GM23338 (cell line): ENCODE data around the gene WNT8A. TPM values are rescaled to one million over a fixed set of nuclear protein-coding genes. Genes with fewer than 3 reads are reported as not detected.

Experiments used
- ATAC-seq: fragments of 200-7000 bp; cut with Tn5 transposase; 3 replicates; pipeline ENCODE4 v1.9.1; 2020
- DNase-seq: peaks from one replicate; pipeline ENCODE4 v3.0.0-alpha.2; 2015; ENCODE audit warnings: low spot score
- H2AFZ ChIP-seq: fragments of 200-600 bp; sonication (generic); 2 replicates; pipeline ENCODE4 v1.8.0; 2016; ENCODE audit warnings: antibody characterized with exemption, mild to moderate bottlenecking, moderate library complexity
- H3F3A ChIP-seq: fragments of 200-600 bp; sonication (generic); replicated peaks from 2 replicates; pipeline ENCODE4 v1.8.0; 2017; ENCODE audit warnings: antibody characterized with exemption, mixed run types, low read depth
- H3K27ac ChIP-seq: fragments of 200-600 bp; sonication (generic); 2 replicates; pipeline ENCODE4 v1.6.1; 2016; ENCODE audit warnings: low read depth
- H3K27me3 ChIP-seq: fragments of 200-600 bp; sonication (generic); 2 replicates; pipeline ENCODE4 v1.8.0; 2016; ENCODE audit warnings: mild to moderate bottlenecking, mixed run types, moderate library complexity; ENCODE audit not compliant: insufficient read depth
- H3K36me3 ChIP-seq: fragments of 200-600 bp; sonication (generic); 2 replicates; pipeline ENCODE4 v1.8.0; 2016; ENCODE audit warnings: mild to moderate bottlenecking; ENCODE audit not compliant: insufficient read depth
- H3K4me1 ChIP-seq: fragments of 200-600 bp; sonication (generic); 2 replicates; pipeline ENCODE4 v1.8.0; 2016; ENCODE audit warnings: mild to moderate bottlenecking, moderate library complexity; ENCODE audit not compliant: insufficient read depth
- H3K4me2 ChIP-seq: fragments of 200-600 bp; sonication (generic); 2 replicates; pipeline ENCODE4 v1.7.1; 2017; ENCODE audit warnings: mixed run types
- H3K4me3 ChIP-seq: fragments of 200-600 bp; sonication (generic); 2 replicates; pipeline ENCODE4 v1.6.1; 2016; ENCODE audit warnings: mixed run types
- H3K79me2 ChIP-seq: fragments of 200-600 bp; sonication (generic); replicated peaks from 2 replicates; pipeline ENCODE4 v1.8.0; 2017; ENCODE audit warnings: mild to moderate bottlenecking; ENCODE audit not compliant: insufficient read depth
- H3K9me2 ChIP-seq: fragments of 200-600 bp; sonication (generic); 2 replicates; pipeline ENCODE4 v1.8.0; 2017; ENCODE audit not compliant: insufficient read depth
- H4K20me1 ChIP-seq: fragments of 200-600 bp; sonication (generic); replicated peaks from 2 replicates; pipeline ENCODE4 v1.8.0; 2017; ENCODE audit warnings: mild to moderate bottlenecking; ENCODE audit not compliant: insufficient read depth
- H3K27ac Mint-ChIP-seq: 2 replicates; pipeline ENCODE4 v1.8.0; 2020; ENCODE audit warnings: inconsistent platforms, mild to moderate bottlenecking, moderate library complexity, mixed read lengths
- H3K27me3 Mint-ChIP-seq: 3 replicates; pipeline ENCODE4 v1.8.0; 2022; ENCODE audit warnings: low read depth, mild to moderate bottlenecking, moderate library complexity, mixed read lengths, inconsistent platforms; ENCODE audit not compliant: insufficient read depth, poor library complexity
- H3K36me3 Mint-ChIP-seq: 3 replicates; pipeline ENCODE4 v1.8.0; 2021; ENCODE audit warnings: low read depth, mild to moderate bottlenecking, inconsistent platforms, moderate library complexity, mixed read lengths
- H3K4me1 Mint-ChIP-seq: 3 replicates; pipeline ENCODE4 v1.8.0; 2020; ENCODE audit warnings: mild to moderate bottlenecking, inconsistent platforms, mixed read lengths
- H3K4me3 Mint-ChIP-seq: 3 replicates; pipeline ENCODE4 v1.8.0; 2021; ENCODE audit warnings: moderate library complexity, mild to moderate bottlenecking, inconsistent platforms, mixed read lengths
- H3K9me3 Mint-ChIP-seq: 3 replicates; pipeline ENCODE4 v1.8.0; 2020; ENCODE audit warnings: moderate library complexity, mild to moderate bottlenecking, inconsistent platforms, mixed read lengths
- CREB1 ChIP-seq: fragments of 250-450 bp; sonication (Bioruptor Pico); IDR thresholded peaks from 2 replicates; pipeline ENCODE4 v1.5.0; 2020; ENCODE audit warnings: low read depth, mild to moderate bottlenecking, moderate library complexity
- CTCF ChIP-seq, 2 experiments: fragments of 200-600 bp in 1 of 2; sonication (generic) in 1 of 2; conservative IDR thresholded peaks; 2 replicates each; pipeline versions ENCODE4 v1.5.1 to v1.6.1; 2016 to 2017; ENCODE audit warnings: antibody characterized with exemption in 2 of 2, low read depth in 2 of 2, mild to moderate bottlenecking in 2 of 2, moderate library complexity in 1 of 2
- EZH2 ChIP-seq: fragments of 200-600 bp; sonication (generic); IDR thresholded peaks from one replicate; pipeline ENCODE4 v1.8.0; 2017; ENCODE audit warnings: antibody characterized with exemption, mild to moderate bottlenecking, low read depth; ENCODE audit not compliant: unreplicated experiment
- EZH2phosphoT487 ChIP-seq: fragments of 200-600 bp; sonication (generic); IDR thresholded peaks from one replicate; pipeline ENCODE4 v1.8.1; 2018; ENCODE audit warnings: antibody characterized with exemption; ENCODE audit not compliant: unreplicated experiment
- JUNB ChIP-seq: IDR thresholded peaks from one replicate; pipeline ENCODE4 v1.6.1; 2016; ENCODE audit warnings: antibody characterized with exemption; ENCODE audit not compliant: unreplicated experiment
- NANOG ChIP-seq: IDR thresholded peaks from 2 replicates; pipeline ENCODE4 v1.6.1; 2016; ENCODE audit warnings: antibody characterized with exemption, borderline replicate concordance
- POLR2AphosphoS5 ChIP-seq: IDR thresholded peaks from 2 replicates; pipeline ENCODE4 v1.6.1; 2016; ENCODE audit warnings: antibody characterized with exemption, low read depth
- REST ChIP-seq: IDR thresholded peaks from one replicate; pipeline ENCODE4 v1.6.1; 2018; ENCODE audit warnings: antibody characterized with exemption; ENCODE audit not compliant: unreplicated experiment
- STAT1 ChIP-seq: IDR thresholded peaks from one replicate; pipeline ENCODE4 v1.6.1; 2016; ENCODE audit warnings: antibody characterized with exemption; ENCODE audit not compliant: unreplicated experiment
- ZNF114 ChIP-seq: fragments of 250-450 bp; sonication (Bioruptor Pico); IDR thresholded peaks from 2 replicates; pipeline ENCODE4 v1.5.0; 2020; ENCODE audit warnings: mild to moderate bottlenecking, moderate library complexity
- ZNF331 ChIP-seq: fragments of 250-450 bp; sonication (Bioruptor Pico); IDR thresholded peaks from 2 replicates; pipeline ENCODE4 v1.5.0; 2020; ENCODE audit warnings: low read depth, mild to moderate bottlenecking, moderate library complexity
- polyA plus RNA-seq: library from polyadenylated mRNA; unstranded; fragments of >200 nt; fragmentation: Nextera tagmentation; extraction: Ambion mirVana; gene quantifications from 2 replicates; pipeline ENCODE4 v1.2.1, GENCODE V29; 2016
- total RNA-seq: library from RNA; depleted of rRNA; stranded (reverse); fragments of >200 nt; shearing (Covaris generic); gene quantifications from 2 replicates; pipeline ENCODE4 v1.2.3, GENCODE V29; 2014
- TF ChIP-seq, protein P1 (sequence below): IDR thresholded peaks from 2 replicates; pipeline ENCODE4 v1.6.1; 2016; ENCODE audit warnings: antibody characterized with exemption
- TF ChIP-seq, protein P2 (sequence below): fragments of 250-450 bp; sonication (Bioruptor Pico); IDR thresholded peaks from 2 replicates; pipeline ENCODE4 v1.5.0; 2020; ENCODE audit warnings: mild to moderate bottlenecking, moderate library complexity

Gene WNT8A
- total and polyA plus RNA-seq, 2 experiments from 2014 or later = not detected

- Histone ChIP-seq H3K4me1 (peaks cover 18% of the 10 kb centered on the region), H3K9me2 (no peaks in the 10 kb centered on the region), H2AFZ (no peak overlapping the region), H3K4me2 (peak overlapping the region; percentile 61), H3K27ac (no peak overlapping the region), H3K36me3 (no peaks in the 10 kb centered on the region), H4K20me1 (0 out of 2 replicates have a peak, but pooled peaks cover 3% of the 10 kb centered on the region), H3K4me3 (peak overlapping the region; percentile 13; the same call in 1 of the 2 replicates), H3K27me3 (peaks cover 61% of the 10 kb centered on the region), H3F3A (no peaks in the 10 kb centered on the region), H3K79me2 (no peaks in the 10 kb centered on the region)
- ATAC-seq (peak; percentile 30), DNase-seq (no peak)
- Mint-ChIP-seq H3K9me3 (peaks cover 4% of the 10 kb centered on the region; the same call in 1 of the 3 replicates), H3K27me3 (peaks cover 46% of the 10 kb centered on the region), H3K36me3 (no peaks in the 10 kb centered on the region; the same call in 2 of the 3 replicates), H3K4me1 (peaks cover 24% of the 10 kb centered on the region), H3K27ac (no peak overlapping the region), H3K4me3 (0 out of 3 replicates have a peak overlapping the region, but pooled peaks have one; percentile 0)
- TF ChIP-seq EZH2 (no peak), NANOG (no peak), ZNF114 (CRISPR knock-in tag) (no peak), CTCF (conservative IDR thresholded peaks at IDR 0.05; ENCODE audit: low read depth in 2 of 2) (no peak), EZH2phosphoT487 (no peak), POLR2AphosphoS5 (no peak), CREB1 (no peak), REST (no peak), STAT1 (no peak), JUNB (no peak), ZNF331 (no peak)
- TF ChIP-seq, protein P1, sequence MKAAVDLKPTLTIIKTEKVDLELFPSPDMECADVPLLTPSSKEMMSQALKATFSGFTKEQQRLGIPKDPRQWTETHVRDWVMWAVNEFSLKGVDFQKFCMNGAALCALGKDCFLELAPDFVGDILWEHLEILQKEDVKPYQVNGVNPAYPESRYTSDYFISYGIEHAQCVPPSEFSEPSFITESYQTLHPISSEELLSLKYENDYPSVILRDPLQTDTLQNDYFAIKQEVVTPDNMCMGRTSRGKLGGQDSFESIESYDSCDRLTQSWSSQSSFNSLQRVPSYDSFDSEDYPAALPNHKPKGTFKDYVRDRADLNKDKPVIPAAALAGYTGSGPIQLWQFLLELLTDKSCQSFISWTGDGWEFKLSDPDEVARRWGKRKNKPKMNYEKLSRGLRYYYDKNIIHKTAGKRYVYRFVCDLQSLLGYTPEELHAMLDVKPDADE = no peak
- TF ChIP-seq, protein P2, sequence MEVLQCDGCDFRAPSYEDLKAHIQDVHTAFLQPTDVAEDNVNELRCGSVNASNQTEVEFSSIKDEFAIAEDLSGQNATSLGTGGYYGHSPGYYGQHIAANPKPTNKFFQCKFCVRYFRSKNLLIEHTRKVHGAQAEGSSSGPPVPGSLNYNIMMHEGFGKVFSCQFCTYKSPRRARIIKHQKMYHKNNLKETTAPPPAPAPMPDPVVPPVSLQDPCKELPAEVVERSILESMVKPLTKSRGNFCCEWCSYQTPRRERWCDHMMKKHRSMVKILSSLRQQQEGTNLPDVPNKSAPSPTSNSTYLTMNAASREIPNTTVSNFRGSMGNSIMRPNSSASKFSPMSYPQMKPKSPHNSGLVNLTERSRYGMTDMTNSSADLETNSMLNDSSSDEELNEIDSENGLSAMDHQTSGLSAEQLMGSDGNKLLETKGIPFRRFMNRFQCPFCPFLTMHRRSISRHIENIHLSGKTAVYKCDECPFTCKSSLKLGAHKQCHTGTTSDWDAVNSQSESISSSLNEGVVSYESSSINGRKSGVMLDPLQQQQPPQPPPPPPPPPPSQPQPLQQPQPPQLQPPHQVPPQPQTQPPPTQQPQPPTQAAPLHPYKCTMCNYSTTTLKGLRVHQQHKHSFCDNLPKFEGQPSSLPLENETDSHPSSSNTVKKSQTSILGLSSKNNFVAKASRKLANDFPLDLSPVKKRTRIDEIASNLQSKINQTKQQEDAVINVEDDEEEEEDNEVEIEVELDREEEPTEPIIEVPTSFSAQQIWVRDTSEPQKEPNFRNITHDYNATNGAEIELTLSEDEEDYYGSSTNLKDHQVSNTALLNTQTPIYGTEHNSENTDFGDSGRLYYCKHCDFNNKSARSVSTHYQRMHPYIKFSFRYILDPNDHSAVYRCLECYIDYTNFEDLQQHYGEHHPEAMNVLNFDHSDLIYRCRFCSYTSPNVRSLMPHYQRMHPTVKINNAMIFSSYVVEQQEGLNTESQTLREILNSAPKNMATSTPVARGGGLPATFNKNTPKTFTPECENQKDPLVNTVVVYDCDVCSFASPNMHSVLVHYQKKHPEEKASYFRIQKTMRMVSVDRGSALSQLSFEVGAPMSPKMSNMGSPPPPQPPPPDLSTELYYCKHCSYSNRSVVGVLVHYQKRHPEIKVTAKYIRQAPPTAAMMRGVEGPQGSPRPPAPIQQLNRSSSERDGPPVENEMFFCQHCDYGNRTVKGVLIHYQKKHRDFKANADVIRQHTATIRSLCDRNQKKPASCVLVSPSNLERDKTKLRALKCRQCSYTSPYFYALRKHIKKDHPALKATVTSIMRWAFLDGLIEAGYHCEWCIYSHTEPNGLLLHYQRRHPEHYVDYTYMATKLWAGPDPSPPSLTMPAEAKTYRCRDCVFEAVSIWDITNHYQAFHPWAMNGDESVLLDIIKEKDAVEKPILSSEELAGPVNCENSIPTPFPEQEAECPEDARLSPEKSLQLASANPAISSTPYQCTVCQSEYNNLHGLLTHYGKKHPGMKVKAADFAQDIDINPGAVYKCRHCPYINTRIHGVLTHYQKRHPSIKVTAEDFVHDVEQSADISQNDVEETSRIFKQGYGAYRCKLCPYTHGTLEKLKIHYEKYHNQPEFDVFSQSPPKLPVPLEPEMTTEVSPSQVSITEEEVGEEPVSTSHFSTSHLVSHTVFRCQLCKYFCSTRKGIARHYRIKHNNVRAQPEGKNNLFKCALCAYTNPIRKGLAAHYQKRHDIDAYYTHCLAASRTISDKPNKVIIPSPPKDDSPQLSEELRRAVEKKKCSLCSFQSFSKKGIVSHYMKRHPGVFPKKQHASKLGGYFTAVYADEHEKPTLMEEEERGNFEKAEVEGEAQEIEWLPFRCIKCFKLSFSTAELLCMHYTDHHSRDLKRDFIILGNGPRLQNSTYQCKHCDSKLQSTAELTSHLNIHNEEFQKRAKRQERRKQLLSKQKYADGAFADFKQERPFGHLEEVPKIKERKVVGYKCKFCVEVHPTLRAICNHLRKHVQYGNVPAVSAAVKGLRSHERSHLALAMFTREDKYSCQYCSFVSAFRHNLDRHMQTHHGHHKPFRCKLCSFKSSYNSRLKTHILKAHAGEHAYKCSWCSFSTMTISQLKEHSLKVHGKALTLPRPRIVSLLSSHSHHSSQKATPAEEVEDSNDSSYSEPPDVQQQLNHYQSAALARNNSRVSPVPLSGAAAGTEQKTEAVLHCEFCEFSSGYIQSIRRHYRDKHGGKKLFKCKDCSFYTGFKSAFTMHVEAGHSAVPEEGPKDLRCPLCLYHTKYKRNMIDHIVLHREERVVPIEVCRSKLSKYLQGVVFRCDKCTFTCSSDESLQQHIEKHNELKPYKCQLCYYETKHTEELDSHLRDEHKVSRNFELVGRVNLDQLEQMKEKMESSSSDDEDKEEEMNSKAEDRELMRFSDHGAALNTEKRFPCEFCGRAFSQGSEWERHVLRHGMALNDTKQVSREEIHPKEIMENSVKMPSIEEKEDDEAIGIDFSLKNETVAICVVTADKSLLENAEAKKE (CRISPR knock-in tag) = no peak
These were observed 18.9 kb downstream of the WNT8A start for GRCh38 chr5:138102454-138103318.
